Small intestine (tissue), 7 donors: ENCODE data around the gene SMIM8. TPM values are rescaled to one million over a fixed set of nuclear protein-coding genes. Genes with fewer than 3 reads are reported as not detected.

Experiments used
- DNase-seq, 2 donors: peaks; one replicate each; pipeline versions ENCODE4 v3.0.0 to v3.0.0-alpha.2; 2013
- FAIRE-seq: peaks from 2 replicates; lab custom pipeline; 2012; peaks lifted over from hg19 to GRCh38; lab: Jason Lieb, UNC
- H3K27ac ChIP-seq, 3 donors: one replicate each; pipeline ENCODE4 v1.5.1; 2013; ENCODE audit warnings: low read length in 2 of 3, mild to moderate bottlenecking in 2 of 3, control low read depth in 1 of 3, inconsistent platforms in 1 of 3, low read depth in 1 of 3, moderate library complexity in 1 of 3
- H3K27me3 ChIP-seq, 3 donors: one replicate each; pipeline ENCODE4 v1.6.1; 2013; ENCODE audit warnings: low read length in 3 of 3, inconsistent platforms in 1 of 3; ENCODE audit not compliant: control insufficient read depth in 3 of 3, insufficient read depth in 3 of 3
- H3K36me3 ChIP-seq, 3 donors: one replicate each; pipeline ENCODE4 v1.6.1; 2013; ENCODE audit warnings: low read length in 3 of 3, inconsistent platforms in 1 of 3, low read depth in 1 of 3, mild to moderate bottlenecking in 1 of 3, moderate library complexity in 1 of 3; ENCODE audit not compliant: control insufficient read depth in 3 of 3, insufficient read depth in 2 of 3
- H3K4me1 ChIP-seq, 3 donors: one replicate each; pipeline ENCODE4 v1.6.1; 2013; ENCODE audit warnings: low read length in 2 of 3, inconsistent platforms in 1 of 3, low read depth in 1 of 3, mild to moderate bottlenecking in 1 of 3, moderate library complexity in 1 of 3; ENCODE audit not compliant: control insufficient read depth in 3 of 3, insufficient read depth in 2 of 3
- H3K4me3 ChIP-seq, 3 donors: one replicate each; pipeline ENCODE4 v1.5.1; 2013; ENCODE audit warnings: low read length in 3 of 3, control low read depth in 1 of 3, inconsistent platforms in 1 of 3, low read depth in 1 of 3, mild to moderate bottlenecking in 1 of 3, moderate library complexity in 1 of 3
- H3K9me3 ChIP-seq, 2 donors: one replicate each; pipeline ENCODE4 v1.6.1; 2013; ENCODE audit warnings: low read depth in 1 of 2, low read length in 1 of 2; ENCODE audit not compliant: control insufficient read depth in 2 of 2, insufficient read depth in 1 of 2
- WGBS, 3 donors: extraction: QIAGEN DNeasy Blood & Tissue Kit; methylation state at CpG; one replicate each; pipeline ENCODE4 v1.1.7; 2013; 5-methylcytosine and 5-hydroxymethylcytosine counted together
- polyA plus RNA-seq, 4 donors: library from polyadenylated mRNA; stranded (reverse) in 3 of 4; unstranded in 1 of 4; fragments of 200-250 nt in 3 of 4; fragments of 120-200 nt in 1 of 4; gene quantifications; one replicate each; pipeline versions ENCODE4 v1.2.1 to v1.2.3, GENCODE V29; 2013
- donor health status: healthy with polysubstance abuse.
- donor health status: control.
- donor health status: control.
- donor health status: Bipolar disorder and iron deficiency.
- donor health status: healthy.

Gene SMIM8
- polyA plus RNA-seq, 4 donors: 4.1 to 10.6 (median 5.7) TPM

GRCh38 chr6:87356181-87356580 lies 33.8 kb downstream of the SMIM8 start:
- Histone ChIP-seq H3K27ac (no peak overlapping the region), H3K36me3 (no peaks in the 10 kb centered on the region)
- FAIRE-seq: no peak

GRCh38 chr6:87357479-87358196 lies 35.2 kb downstream of the SMIM8 start:
- 91 to 96% (median 92%) methylated on average over 3 of the region's 3 CpGs for WGBS, 3 donors
- H3K27ac ChIP-seq: no peak overlapping the region
- H3K27me3 ChIP-seq: no peaks in the 10 kb centered on the region
- FAIRE-seq: no peak
- peaks cover 0 to 3% of the 10 kb centered on the region in 2 donors for H3K9me3 ChIP-seq
- H3K4me1 ChIP-seq: no peaks in the 10 kb centered on the region
- no peaks in the 10 kb centered on the region for H3K36me3 ChIP-seq
- H3K4me3 ChIP-seq: no peak overlapping the region
- DNase-seq: no peak

More at GRCh38 chr6:87356181-87356580, 33.8 kb downstream of the SMIM8 start:
- Histone ChIP-seq H3K4me1 (no peaks in the 10 kb centered on the region), H3K27me3 (no peaks in the 10 kb centered on the region), H3K4me3 (no peak overlapping the region), H3K9me3 (peaks cover 0 to 3% of the 10 kb centered on the region in 2 donors)
- no peak for DNase-seq
- 92 to 95% (median 93%) methylated on average over 4 of the region's 4 CpGs for WGBS, 3 donors

GRCh38 chr6:87364602-87365252 lies 42.3 kb downstream of the SMIM8 start:
- Histone ChIP-seq H3K4me1 (no peaks in the 10 kb centered on the region), H3K36me3 (no peaks in the 10 kb centered on the region), H3K9me3 (peaks cover 0 to 24% of the 10 kb centered on the region in 2 donors), H3K27me3 (no peaks in the 10 kb centered on the region), H3K4me3 (no peak overlapping the region), H3K27ac (no peak overlapping the region)
- DNase-seq (no peak), FAIRE-seq (no peak)
- 77 to 92% (median 89%) methylated on average over 5 of the region's 5 CpGs for WGBS, 3 donors

- Histone ChIP-seq H3K27me3 (no peaks in the 10 kb centered on the region), H3K36me3 (no peaks in the 10 kb centered on the region), H3K4me3 (no peak overlapping the region), H3K4me1 (no peaks in the 10 kb centered on the region), H3K27ac (no peak overlapping the region), H3K9me3 (peaks cover 0 to 24% of the 10 kb centered on the region in 2 donors)
- FAIRE-seq (no peak), DNase-seq (no peak)
- WGBS, 3 donors: 91 to 95% (median 94%) methylated on average over 4 of the region's 4 CpGs
These were observed 43.9 kb downstream of the SMIM8 start for GRCh38 chr6:87366072-87366827.

GRCh38 chr6:87366899-87367298 lies 44.5 kb downstream of the SMIM8 start:
- FAIRE-seq: no peak
- Histone ChIP-seq H3K27me3 (no peaks in the 10 kb centered on the region), H3K27ac (no peak overlapping the region)

GRCh38 chr6:87373377-87373776 lies 51.0 kb downstream of the SMIM8 start:
- Histone ChIP-seq H3K27ac (no peak overlapping the region), H3K9me3 (peaks cover 0 to 11% of the 10 kb centered on the region in 2 donors), H3K4me1 (no peaks in the 10 kb centered on the region), H3K27me3 (no peaks in the 10 kb centered on the region), H3K4me3 (no peak overlapping the region), H3K36me3 (peaks cover 0 to 2% (median 0%) of the 10 kb centered on the region in 3 donors)
- no peak for FAIRE-seq
- no peak for DNase-seq
- 92 to 95% (median 93%) methylated on average over 2 of the region's 2 CpGs for WGBS, 3 donors

More at GRCh38 chr6:87366899-87367298, 44.5 kb downstream of the SMIM8 start:
- no peaks in the 10 kb centered on the region for H3K36me3 ChIP-seq
- peaks cover 0 to 24% of the 10 kb centered on the region in 2 donors for H3K9me3 ChIP-seq
- no peak overlapping the region for H3K4me3 ChIP-seq
- WGBS, 3 donors: 84 to 89% (median 84%) methylated on average over 3 of the region's 3 CpGs
- H3K4me1 ChIP-seq: no peaks in the 10 kb centered on the region
- DNase-seq: no peak

GRCh38 chr6:87375315-87375714 lies 52.9 kb downstream of the SMIM8 start:
- no peaks in the 10 kb centered on the region for H3K4me1 ChIP-seq
- H3K27me3 ChIP-seq: no peaks in the 10 kb centered on the region
- 89 to 93% (median 90%) methylated on average over 2 of the region's 2 CpGs for WGBS, 3 donors
- H3K27ac ChIP-seq: no peak overlapping the region
- DNase-seq (no peak), FAIRE-seq (no peak)
- H3K4me3 ChIP-seq: no peak overlapping the region
- peaks cover 0 to 4% of the 10 kb centered on the region in 2 donors for H3K9me3 ChIP-seq
- peaks cover 0 to 2% (median 0%) of the 10 kb centered on the region in 3 donors for H3K36me3 ChIP-seq

- H3K4me1 ChIP-seq: no peaks in the 10 kb centered on the region
- no peak overlapping the region for H3K4me3 ChIP-seq
- peaks cover 0 to 4% of the 10 kb centered on the region in 2 donors for H3K9me3 ChIP-seq
- DNase-seq: no peak
- H3K36me3 ChIP-seq: peaks cover 0 to 2% (median 0%) of the 10 kb centered on the region in 3 donors
- 83 to 96% (median 93%) methylated on average over 2 of the region's 2 CpGs for WGBS, 3 donors
- H3K27me3 ChIP-seq: no peaks in the 10 kb centered on the region
- H3K27ac ChIP-seq: no peak overlapping the region
- FAIRE-seq: no peak
These were observed 54.3 kb downstream of the SMIM8 start for GRCh38 chr6:87376643-87377042.
